Measurements from ENCODE around the gene GALK2.

DNA sequence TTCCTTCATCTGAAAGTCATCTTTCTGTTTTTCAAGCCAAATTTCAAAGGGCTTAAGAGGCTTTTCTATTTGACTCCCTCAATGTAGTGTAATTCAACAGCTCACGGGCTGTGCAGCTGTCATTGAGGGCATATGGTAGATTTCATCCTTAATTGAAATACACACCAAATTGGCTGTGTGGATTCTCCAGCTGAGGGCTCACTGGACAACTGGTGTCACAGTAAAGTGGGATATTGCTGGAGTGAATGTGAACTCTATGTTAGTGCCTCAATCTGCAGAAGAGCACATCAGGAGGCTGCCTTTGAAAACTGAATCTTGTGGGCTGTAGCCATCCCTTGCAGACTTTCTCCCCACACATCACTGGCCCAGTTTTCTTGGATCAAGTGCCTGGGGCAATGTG lies 120.1 kb downstream of the GALK2 start:
- TF ChIP-seq TAF1 (IDR thresholded peaks at IDR 0.05; ENCODE audit: borderline replicate concordance, insufficient read depth, low read length), result no peak
- TF ChIP-seq, protein P1, sequence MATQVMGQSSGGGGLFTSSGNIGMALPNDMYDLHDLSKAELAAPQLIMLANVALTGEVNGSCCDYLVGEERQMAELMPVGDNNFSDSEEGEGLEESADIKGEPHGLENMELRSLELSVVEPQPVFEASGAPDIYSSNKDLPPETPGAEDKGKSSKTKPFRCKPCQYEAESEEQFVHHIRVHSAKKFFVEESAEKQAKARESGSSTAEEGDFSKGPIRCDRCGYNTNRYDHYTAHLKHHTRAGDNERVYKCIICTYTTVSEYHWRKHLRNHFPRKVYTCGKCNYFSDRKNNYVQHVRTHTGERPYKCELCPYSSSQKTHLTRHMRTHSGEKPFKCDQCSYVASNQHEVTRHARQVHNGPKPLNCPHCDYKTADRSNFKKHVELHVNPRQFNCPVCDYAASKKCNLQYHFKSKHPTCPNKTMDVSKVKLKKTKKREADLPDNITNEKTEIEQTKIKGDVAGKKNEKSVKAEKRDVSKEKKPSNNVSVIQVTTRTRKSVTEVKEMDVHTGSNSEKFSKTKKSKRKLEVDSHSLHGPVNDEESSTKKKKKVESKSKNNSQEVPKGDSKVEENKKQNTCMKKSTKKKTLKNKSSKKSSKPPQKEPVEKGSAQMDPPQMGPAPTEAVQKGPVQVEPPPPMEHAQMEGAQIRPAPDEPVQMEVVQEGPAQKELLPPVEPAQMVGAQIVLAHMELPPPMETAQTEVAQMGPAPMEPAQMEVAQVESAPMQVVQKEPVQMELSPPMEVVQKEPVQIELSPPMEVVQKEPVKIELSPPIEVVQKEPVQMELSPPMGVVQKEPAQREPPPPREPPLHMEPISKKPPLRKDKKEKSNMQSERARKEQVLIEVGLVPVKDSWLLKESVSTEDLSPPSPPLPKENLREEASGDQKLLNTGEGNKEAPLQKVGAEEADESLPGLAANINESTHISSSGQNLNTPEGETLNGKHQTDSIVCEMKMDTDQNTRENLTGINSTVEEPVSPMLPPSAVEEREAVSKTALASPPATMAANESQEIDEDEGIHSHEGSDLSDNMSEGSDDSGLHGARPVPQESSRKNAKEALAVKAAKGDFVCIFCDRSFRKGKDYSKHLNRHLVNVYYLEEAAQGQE (IDR thresholded peaks at IDR 0.05; ENCODE audit: insufficient read depth in 1 of 2, low read depth in 2 of 2, low read length in 2 of 2), result no peak
